HG02884 (cell line): ENCODE data around the gene WASF3.
"Not testable (repeated sequence)": the region's sequence is repeated elsewhere in the genome, so short reads cannot be mapped to it uniquely, and the experiment has no call there.

ENCODE experiments used
- ATAC-seq: cut with Tn5 transposase; IDR thresholded peaks from one replicate; pipeline ENCODE4 v1.9.1; 2021; ENCODE audit warnings: mild to moderate bottlenecking, moderate library complexity; ENCODE audit not compliant: unreplicated experiment

WASF3 gene

GRCh38 chr13:26709461-26709860, 152.0 kb downstream of the WASF3 start:
- ATAC-seq = no peak

GRCh38 chr13:26710166-26710565, 152.7 kb downstream of the WASF3 start:
- ATAC-seq = no peak

- no peak for ATAC-seq
Measured at GRCh38 chr13:26711211-26711610, 153.7 kb downstream of the WASF3 start.

- no peak for ATAC-seq
Measured at GRCh38 chr13:26713341-26713740, 155.9 kb downstream of the WASF3 start.

- no peak for ATAC-seq
Measured at GRCh38 chr13:26716984-26717383, 159.5 kb downstream of the WASF3 start.

- ATAC-seq = no peak
Measured at GRCh38 chr13:26718146-26718545, 160.7 kb downstream of the WASF3 start.

- no peak for ATAC-seq
Measured at GRCh38 chr13:26718872-26719271, 161.4 kb downstream of the WASF3 start.

GRCh38 chr13:26719356-26719945, 162.0 kb downstream of the WASF3 start:
- ATAC-seq = no peak

- ATAC-seq = no peak
Measured at GRCh38 chr13:26721251-26722121, 164.0 kb downstream of the WASF3 start.

- ATAC-seq = no peak
Measured at GRCh38 chr13:26722321-26722720, 164.8 kb downstream of the WASF3 start.

GRCh38 chr13:26723620-26724019, 166.1 kb downstream of the WASF3 start:
- ATAC-seq = not testable (repeated sequence)

GRCh38 chr13:26726684-26727083, 169.2 kb downstream of the WASF3 start:
- ATAC-seq = no peak

- no peak for ATAC-seq
Measured at GRCh38 chr13:26727122-26727521, 169.6 kb downstream of the WASF3 start.

- no peak for ATAC-seq
Measured at GRCh38 chr13:26727633-26728032, 170.2 kb downstream of the WASF3 start.

GRCh38 chr13:26735677-26736076, 178.2 kb downstream of the WASF3 start:
- ATAC-seq = no peak
